ENCODE results near the gene AQP6. TPM values are rescaled to one million over a fixed set of nuclear protein-coding genes. Genes with fewer than 3 reads are reported as not detected.

Gene AQP6
- total RNA-seq, 1 donor from 2014 or later = 0.37 TPM

GRCh38 chr12:49925433-49926204 is 47.1 kb upstream of the AQP6 start:
- DNase-seq = no peak
- Mint-ChIP-seq H3K36me3 (ENCODE audit: unreplicated experiment) (no peaks in the 10 kb centered on the region), H3K4me3 (ENCODE audit: unreplicated experiment) (no peak overlapping the region), H3K27me3 (ENCODE audit: unreplicated experiment) (peaks cover 8% of the 10 kb centered on the region), H3K4me1 (ENCODE audit: low read depth, unreplicated experiment) (no peaks in the 10 kb centered on the region), H3K27ac (ENCODE audit: unreplicated experiment) (no peak overlapping the region), H3K9me3 (ENCODE audit: unreplicated experiment) (peaks cover 2% of the 10 kb centered on the region)
- TF ChIP-seq CTCF (IDR thresholded peaks at IDR 0.05; ENCODE audit: partially characterized antibody, unreplicated experiment) = no peak

DNA sequence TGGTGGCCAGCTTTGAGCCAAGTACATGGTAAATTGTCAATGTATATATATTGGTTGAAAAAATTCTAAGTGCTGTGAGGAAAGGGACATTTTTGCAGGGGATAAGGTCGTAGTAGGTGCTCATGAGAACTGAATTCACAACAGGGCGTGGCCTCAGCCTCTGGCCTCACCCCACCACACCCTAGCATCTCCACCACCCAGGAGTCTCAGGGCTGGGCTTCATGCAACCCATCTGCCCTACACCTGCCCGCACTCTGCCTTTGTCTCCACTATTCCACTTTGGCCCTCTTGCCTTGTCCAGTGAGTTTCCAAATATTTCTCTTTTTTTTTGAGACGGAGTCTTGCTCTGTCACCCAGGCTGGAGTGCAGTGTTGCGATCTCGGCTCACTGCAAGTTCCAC is 44.3 kb upstream of the AQP6 start:
- no peak overlapping the region for H3K27ac Mint-ChIP-seq (ENCODE audit: unreplicated experiment)
- H3K27me3 Mint-ChIP-seq (ENCODE audit: unreplicated experiment) = peaks cover 2% of the 10 kb centered on the region
- no peaks in the 10 kb centered on the region for H3K36me3 Mint-ChIP-seq (ENCODE audit: unreplicated experiment)
- H3K4me3 Mint-ChIP-seq (ENCODE audit: unreplicated experiment) = no peak overlapping the region
- no peak for TF ChIP-seq CTCF (IDR thresholded peaks at IDR 0.05; ENCODE audit: partially characterized antibody, unreplicated experiment)
- no peaks in the 10 kb centered on the region for H3K9me3 Mint-ChIP-seq (ENCODE audit: unreplicated experiment)
- H3K4me1 Mint-ChIP-seq (ENCODE audit: low read depth, unreplicated experiment) = no peaks in the 10 kb centered on the region
- no peak for DNase-seq

- Mint-ChIP-seq H3K4me1 (ENCODE audit: low read depth, unreplicated experiment) (peaks cover 3% of the 10 kb centered on the region), H3K4me3 (ENCODE audit: unreplicated experiment) (no peak overlapping the region), H3K27me3 (ENCODE audit: unreplicated experiment) (peaks cover 2% of the 10 kb centered on the region), H3K36me3 (ENCODE audit: unreplicated experiment) (peaks cover 2% of the 10 kb centered on the region), H3K27ac (ENCODE audit: unreplicated experiment) (no peak overlapping the region), H3K9me3 (ENCODE audit: unreplicated experiment) (peaks cover 2% of the 10 kb centered on the region)
- DNase-seq = no peak
- no peak for TF ChIP-seq CTCF (IDR thresholded peaks at IDR 0.05; ENCODE audit: partially characterized antibody, unreplicated experiment)
Measured at GRCh38 chr12:49929581-49929980, 43.2 kb upstream of the AQP6 start.

GRCh38 chr12:49930515-49931288 is 42.0 kb upstream of the AQP6 start:
- Mint-ChIP-seq H3K4me1 (ENCODE audit: low read depth, unreplicated experiment) (peaks cover 3% of the 10 kb centered on the region), H3K36me3 (ENCODE audit: unreplicated experiment) (peaks cover 8% of the 10 kb centered on the region), H3K27ac (ENCODE audit: unreplicated experiment) (no peak overlapping the region), H3K4me3 (ENCODE audit: unreplicated experiment) (no peak overlapping the region), H3K9me3 (ENCODE audit: unreplicated experiment) (peaks cover 2% of the 10 kb centered on the region), H3K27me3 (ENCODE audit: unreplicated experiment) (peaks cover 2% of the 10 kb centered on the region)
- DNase-seq = no peak
- TF ChIP-seq CTCF (IDR thresholded peaks at IDR 0.05; ENCODE audit: partially characterized antibody, unreplicated experiment) = peak; percentile 44

- H3K9me3 Mint-ChIP-seq (ENCODE audit: unreplicated experiment) = peaks cover 2% of the 10 kb centered on the region
- peaks cover 8% of the 10 kb centered on the region for H3K36me3 Mint-ChIP-seq (ENCODE audit: unreplicated experiment)
- H3K4me3 Mint-ChIP-seq (ENCODE audit: unreplicated experiment) = no peak overlapping the region
- H3K27me3 Mint-ChIP-seq (ENCODE audit: unreplicated experiment) = peaks cover 2% of the 10 kb centered on the region
- no peak for TF ChIP-seq CTCF (IDR thresholded peaks at IDR 0.05; ENCODE audit: partially characterized antibody, unreplicated experiment)
- no peak overlapping the region for H3K27ac Mint-ChIP-seq (ENCODE audit: unreplicated experiment)
- no peak for DNase-seq
- peaks cover 3% of the 10 kb centered on the region for H3K4me1 Mint-ChIP-seq (ENCODE audit: low read depth, unreplicated experiment)
Measured at GRCh38 chr12:49932023-49932422, 40.7 kb upstream of the AQP6 start.
